Prostate gland (tissue), 2 donors: ENCODE results near the gene KLHL40. TPM values are rescaled to one million over a fixed set of nuclear protein-coding genes. Genes with fewer than 3 reads are reported as not detected.

ENCODE experiments used
- DNase-seq: peaks from one replicate; pipeline ENCODE4 v3.0.0-alpha.2; 2019; ENCODE audit warnings: low spot score
- H3K27ac ChIP-seq, 2 donors: fragments of 200-600 bp; sonication (generic); 2 replicates each; pipeline ENCODE4 v1.5.1; 2017 to 2019
- H3K27me3 ChIP-seq: fragments of 200-600 bp; sonication (generic); replicated peaks from 2 replicates; pipeline ENCODE4 v1.5.1; 2019; ENCODE audit not compliant: insufficient read depth
- H3K36me3 ChIP-seq, 2 donors: fragments of 200-600 bp; sonication (generic); 1 replicate in 1 of 2; 2 replicates in 1 of 2; pipeline versions ENCODE4 v1.5.1 to v1.8.1; 2017 to 2019
- H3K4me1 ChIP-seq: fragments of 200-600 bp; sonication (generic); replicated peaks from 2 replicates; pipeline ENCODE4 v1.5.1; 2019
- H3K4me3 ChIP-seq, 2 donors: fragments of 200-600 bp; sonication (generic); 2 replicates each; pipeline ENCODE4 v1.5.1; 2017 to 2019
- H3K9me3 ChIP-seq: fragments of 200-600 bp; sonication (generic); 2 replicates; pipeline ENCODE4 v1.5.1; 2017
- CTCF ChIP-seq, 4 experiments: fragments of 200-600 bp in 2 of 4; fragments of 450-650 bp in 2 of 4; sonication (generic) in 2 of 4; IDR thresholded peaks; 1 replicate in 3 of 4; 2 replicates in 1 of 4; pipeline ENCODE4 v1.5.1; 2016 to 2019; ENCODE audit warnings: antibody characterized with exemption in 4 of 4, mild to moderate bottlenecking in 2 of 4, moderate library complexity in 2 of 4
- POLR2A ChIP-seq: fragments of 450-650 bp; IDR thresholded peaks from one replicate; pipeline ENCODE4 v1.6.1; 2016; ENCODE audit warnings: antibody characterized with exemption, mild to moderate bottlenecking
- POLR2AphosphoS5 ChIP-seq: sonication (generic); formaldehyde crosslinking; IDR thresholded peaks from one replicate; pipeline ENCODE4 v1.6.1; 2017; ENCODE audit warnings: antibody characterized with exemption
- WGBS: methylation state at CpG from one replicate; pipeline ENCODE4 v1.1.5; 2018; 5-methylcytosine and 5-hydroxymethylcytosine counted together
- intact Hi-C: fragments of 100-400 bp; cut with DNase I; formaldehyde crosslinking; loops from one replicate; pipeline ENCODE4 v1.14.2; 2022
- total RNA-seq, 2 donors: library from RNA; depleted of rRNA; stranded (reverse); fragments of >200 nt; gene quantifications; one replicate each; pipeline ENCODE4 v1.1.0, GENCODE V29; 2016

The KLHL40 gene
- total RNA-seq, 2 donors from 2014 or later = 1.2 to 2.9 TPM

- H3K4me3 ChIP-seq = no peak overlapping the region
- TF ChIP-seq POLR2AphosphoS5 (no peak), CTCF (IDR thresholded peaks at IDR 0.05) (no peak), POLR2A (no peak)
- H3K27ac ChIP-seq = no peak overlapping the region
- no peak for DNase-seq
- H3K9me3 ChIP-seq = no peaks in the 10 kb centered on the region
- intact Hi-C loops = no loop called here
- H3K36me3 ChIP-seq = no peaks in the 10 kb centered on the region
- WGBS = 72% methylated on average over 9 of the region's 10 CpGs
- no peaks in the 10 kb centered on the region for H3K4me1 ChIP-seq
- no peaks in the 10 kb centered on the region for H3K27me3 ChIP-seq
These were observed 20.7 kb downstream of the KLHL40 start for GRCh38 chr3:42705962-42706585.

DNA sequence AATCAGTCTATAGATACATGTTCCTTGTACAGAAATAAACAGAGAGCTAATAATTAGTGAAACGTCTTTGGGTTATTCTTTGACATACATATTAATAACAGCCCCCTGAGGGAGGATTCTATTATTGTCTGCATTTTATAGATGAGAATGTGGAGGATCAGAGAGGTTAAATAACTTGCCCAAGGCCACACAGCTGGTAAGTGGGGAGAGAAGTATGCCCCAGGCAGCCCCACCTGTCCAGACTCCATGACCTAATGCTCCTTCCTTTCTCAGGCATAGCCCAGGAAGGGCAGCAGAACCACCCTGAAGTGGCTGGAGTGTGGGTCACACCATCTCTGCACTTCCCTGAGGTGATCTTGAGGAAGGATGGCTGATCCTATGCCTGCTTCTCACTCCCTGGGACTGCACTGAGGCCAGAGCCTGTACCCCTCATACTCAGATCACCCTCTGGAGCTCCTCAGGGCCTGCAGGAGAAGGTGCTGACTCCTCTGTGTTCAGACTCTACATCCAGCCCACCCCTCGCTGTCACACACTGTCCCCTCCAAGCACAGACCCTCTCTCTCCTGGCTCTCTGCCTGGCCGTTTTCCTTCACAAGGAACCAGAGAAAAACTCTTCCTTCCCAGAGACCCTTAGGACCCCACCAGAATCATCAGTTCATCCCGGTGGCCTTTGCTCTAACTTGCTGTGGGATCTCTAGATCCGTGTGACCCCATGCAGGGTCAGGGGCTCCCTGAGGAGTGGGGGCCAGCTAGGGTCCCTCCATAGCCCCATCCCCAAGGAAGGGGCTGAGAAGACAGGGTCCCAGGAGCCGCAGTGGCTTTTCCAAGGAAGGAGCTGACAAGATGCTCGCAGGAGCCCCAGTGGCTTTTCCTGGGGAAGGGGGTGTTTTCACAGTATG, 21.6 kb downstream of the KLHL40 start:
- no peak for DNase-seq
- TF ChIP-seq CTCF (IDR thresholded peaks at IDR 0.05) = no peak
- TF ChIP-seq POLR2AphosphoS5 = no peak
- no peak for TF ChIP-seq POLR2A
- WGBS = 79% methylated on average over 7 of the region's 7 CpGs
- Histone ChIP-seq H3K27me3 (no peaks in the 10 kb centered on the region), H3K9me3 (no peaks in the 10 kb centered on the region), H3K36me3 (no peaks in the 10 kb centered on the region), H3K27ac (no peak overlapping the region), H3K4me1 (no peaks in the 10 kb centered on the region), H3K4me3 (no peak overlapping the region)
- intact Hi-C loops = no loop called here

- Histone ChIP-seq H3K27me3 (no peaks in the 10 kb centered on the region), H3K4me3 (no peak overlapping the region), H3K27ac (no peak overlapping the region), H3K9me3 (no peaks in the 10 kb centered on the region), H3K4me1 (no peaks in the 10 kb centered on the region), H3K36me3 (no peaks in the 10 kb centered on the region)
- 82% methylated on average over 8 of the region's 8 CpGs for WGBS
- TF ChIP-seq POLR2AphosphoS5 = no peak
- TF ChIP-seq POLR2A = no peak
- TF ChIP-seq CTCF (IDR thresholded peaks at IDR 0.05) = no peak
- intact Hi-C loops = no loop called here
- DNase-seq = no peak
These were observed 22.5 kb downstream of the KLHL40 start for GRCh38 chr3:42707620-42708355.

GRCh38 chr3:42708611-42709151, 23.3 kb downstream of the KLHL40 start:
- Histone ChIP-seq H3K9me3 (no peaks in the 10 kb centered on the region), H3K27me3 (no peaks in the 10 kb centered on the region), H3K27ac (no peak overlapping the region), H3K36me3 (no peaks in the 10 kb centered on the region), H3K4me3 (no peak overlapping the region), H3K4me1 (no peaks in the 10 kb centered on the region)
- intact Hi-C loops = no loop called here
- WGBS = 95% methylated on average over 10 of the region's 10 CpGs
- TF ChIP-seq POLR2A (no peak), POLR2AphosphoS5 (no peak)
- DNase-seq = no peak

- H3K4me1 ChIP-seq = no peaks in the 10 kb centered on the region
- TF ChIP-seq POLR2A (no peak), POLR2AphosphoS5 (no peak), CTCF (IDR thresholded peaks at IDR 0.05) (no peak)
- DNase-seq = no peak
- intact Hi-C loops = no loop called here
- no peaks in the 10 kb centered on the region for H3K9me3 ChIP-seq
- WGBS = 95% methylated on average over 10 of the region's 10 CpGs
- H3K4me3 ChIP-seq = no peak overlapping the region
- no peak overlapping the region for H3K27ac ChIP-seq
- H3K27me3 ChIP-seq = no peaks in the 10 kb centered on the region
- H3K36me3 ChIP-seq = no peaks in the 10 kb centered on the region
These were observed 24.3 kb downstream of the KLHL40 start for GRCh38 chr3:42709621-42710020.
